Osteoblast (primary cell): ENCODE data around the gene SCARF2. TPM values are rescaled to one million over a fixed set of nuclear protein-coding genes. Genes with fewer than 3 reads are reported as not detected.

Experiments used
- DNase-seq: peaks from one replicate; pipeline ENCODE4 v3.0.0; 2011; ENCODE audit warnings: low spot score, mixed read lengths; ENCODE audit not compliant: insufficient read length; ENCODE audit errors: missing footprints
- H2AFZ ChIP-seq: 2 replicates; pipeline ENCODE4 v1.6.0; 2011; ENCODE audit warnings: mild to moderate bottlenecking, low read length
- H3K27ac ChIP-seq: 2 replicates; pipeline ENCODE4 v1.5.1; 2011; ENCODE audit warnings: mild to moderate bottlenecking, low read depth, low read length, moderate library complexity
- H3K27me3 ChIP-seq: 2 replicates; pipeline ENCODE4 v1.6.0; 2012; ENCODE audit warnings: mild to moderate bottlenecking, control low read depth, inconsistent platforms, low read length, moderate library complexity; ENCODE audit not compliant: insufficient read depth
- H3K36me3 ChIP-seq: 2 replicates; pipeline ENCODE4 v1.5.1; 2011; ENCODE audit warnings: mild to moderate bottlenecking, low read length, control low read depth, moderate library complexity; ENCODE audit not compliant: insufficient read depth
- H3K4me1 ChIP-seq: 2 replicates; pipeline ENCODE4 v1.5.1; 2011; ENCODE audit warnings: mild to moderate bottlenecking, low read length, control low read depth, moderate library complexity; ENCODE audit not compliant: insufficient read depth
- H3K4me2 ChIP-seq: 2 replicates; pipeline ENCODE4 v1.6.0; 2011; ENCODE audit warnings: mild to moderate bottlenecking, low read length; ENCODE audit not compliant: insufficient read depth
- H3K4me3 ChIP-seq: fragments of 200-600 bp; sonication (generic); 3 replicates; pipeline ENCODE4 v1.5.1; 2012; ENCODE audit warnings: mild to moderate bottlenecking, low read length, inconsistent platforms; ENCODE audit not compliant: insufficient read depth
- H3K79me2 ChIP-seq: 2 replicates; pipeline ENCODE4 v1.6.0; 2012; ENCODE audit warnings: mild to moderate bottlenecking, low read length, control low read depth, inconsistent platforms; ENCODE audit not compliant: insufficient read depth
- H3K9me3 ChIP-seq: 2 replicates; pipeline ENCODE4 v1.5.1; 2011; ENCODE audit warnings: low read depth, low read length, control low read depth
- H4K20me1 ChIP-seq: 2 replicates; pipeline ENCODE4 v1.6.0; 2012; ENCODE audit warnings: mild to moderate bottlenecking, low read length, control low read depth; ENCODE audit not compliant: insufficient read depth
- CTCF ChIP-seq: IDR thresholded peaks from 2 replicates; pipeline ENCODE4 v1.5.1; 2011; ENCODE audit warnings: mild to moderate bottlenecking, low read depth, low read length, moderate library complexity; ENCODE audit errors: extremely low read depth
- total RNA-seq: library from RNA; depleted of rRNA; stranded (reverse); fragments of >200 nt; gene quantifications from 2 replicates; pipeline ENCODE4 v1.2.3, GENCODE V29; 2012

Gene SCARF2
- total RNA-seq, 1 donor, result 23.9 TPM

GRCh38 chr22:20433686-20434241 lies 3.9 kb downstream of the SCARF2 start:
- H3K4me3 ChIP-seq, result no peak overlapping the region
- H3K4me1 ChIP-seq, result peaks cover 19% of the 10 kb centered on the region
- peak; percentile 80 for DNase-seq
- no peak overlapping the region for H3K4me2 ChIP-seq
- peaks cover 10% of the 10 kb centered on the region for H3K36me3 ChIP-seq
- no peaks in the 10 kb centered on the region for H3K9me3 ChIP-seq
- H2AFZ ChIP-seq, result no peak overlapping the region
- no peak overlapping the region for H3K27ac ChIP-seq
- H3K79me2 ChIP-seq, result peaks cover 67% of the 10 kb centered on the region
- no peaks in the 10 kb centered on the region for H3K27me3 ChIP-seq
- H4K20me1 ChIP-seq, result peaks cover 62% of the 10 kb centered on the region
- TF ChIP-seq CTCF, result no peak

GRCh38 chr22:20433191-20433590 lies 4.4 kb downstream of the SCARF2 start:
- no peak overlapping the region for H3K4me2 ChIP-seq
- peaks cover 14% of the 10 kb centered on the region for H3K4me1 ChIP-seq
- no peaks in the 10 kb centered on the region for H3K9me3 ChIP-seq
- no peak overlapping the region for H3K27ac ChIP-seq
- H3K36me3 ChIP-seq, result peaks cover 14% of the 10 kb centered on the region
- DNase-seq, result no peak
- H3K27me3 ChIP-seq, result no peaks in the 10 kb centered on the region
- H4K20me1 ChIP-seq, result peaks cover 67% of the 10 kb centered on the region
- peaks cover 67% of the 10 kb centered on the region for H3K79me2 ChIP-seq
- H3K4me3 ChIP-seq, result no peak overlapping the region
- TF ChIP-seq CTCF, result no peak
- no peak overlapping the region for H2AFZ ChIP-seq

- TF ChIP-seq CTCF, result no peak
- no peak overlapping the region for H3K27ac ChIP-seq
- no peaks in the 10 kb centered on the region for H3K9me3 ChIP-seq
- no peak overlapping the region for H2AFZ ChIP-seq
- H3K4me1 ChIP-seq, result peaks cover 14% of the 10 kb centered on the region
- peaks cover 67% of the 10 kb centered on the region for H3K79me2 ChIP-seq
- no peak overlapping the region for H3K4me3 ChIP-seq
- no peaks in the 10 kb centered on the region for H3K27me3 ChIP-seq
- peaks cover 72% of the 10 kb centered on the region for H4K20me1 ChIP-seq
- DNase-seq, result peak; percentile 89
- H3K36me3 ChIP-seq, result peaks cover 21% of the 10 kb centered on the region
- H3K4me2 ChIP-seq, result no peak overlapping the region
These were observed 5.4 kb downstream of the SCARF2 start for GRCh38 chr22:20432244-20432686.

- peaks cover 65% of the 10 kb centered on the region for H3K79me2 ChIP-seq
- peaks cover 25% of the 10 kb centered on the region for H3K36me3 ChIP-seq
- H3K9me3 ChIP-seq, result no peaks in the 10 kb centered on the region
- no peak overlapping the region for H3K27ac ChIP-seq
- H3K27me3 ChIP-seq, result no peaks in the 10 kb centered on the region
- H3K4me3 ChIP-seq, result no peak overlapping the region
- H3K4me2 ChIP-seq, result no peak overlapping the region
- peaks cover 14% of the 10 kb centered on the region for H3K4me1 ChIP-seq
- DNase-seq, result peak; percentile 86
- no peak overlapping the region for H2AFZ ChIP-seq
- H4K20me1 ChIP-seq, result peaks cover 75% of the 10 kb centered on the region
- TF ChIP-seq CTCF, result no peak
These were observed 6.0 kb downstream of the SCARF2 start for GRCh38 chr22:20431511-20432192.
